Measurements from ENCODE around the gene PACS1.

Gene PACS1

DNA sequence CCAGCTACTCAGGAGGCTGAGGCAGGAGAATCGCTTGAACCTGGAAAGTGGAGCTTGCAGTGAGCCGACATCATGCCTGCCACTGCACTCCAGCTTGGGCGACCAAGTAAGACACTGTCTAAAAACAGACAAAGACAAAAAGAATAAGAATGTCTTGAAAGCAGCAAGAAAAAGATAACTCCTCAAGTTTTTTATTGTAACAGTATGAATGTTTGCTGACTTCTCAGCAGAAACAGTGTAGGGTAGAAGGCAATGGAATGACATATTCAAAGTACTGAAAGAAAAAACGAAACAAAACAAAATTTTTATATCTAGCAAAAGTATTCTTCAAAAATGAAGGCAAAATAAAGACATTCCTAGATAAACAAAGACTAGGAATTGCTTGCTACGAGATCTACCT, 76.9 kb downstream of the PACS1 start:
- Histone ChIP-seq H3K36me3 (0 out of 2 replicates have a peak, but pooled peaks cover 4% of the 10 kb centered on the region), H4K20me1 (peaks cover 16% of the 10 kb centered on the region), H3K9ac (no peak overlapping the region), H3K9me3 (no peaks in the 10 kb centered on the region), H3K4me3 (no peak overlapping the region), H3K27me3 (no peaks in the 10 kb centered on the region), H3K4me1 (peaks cover 81% of the 10 kb centered on the region), H3K27ac (no peak overlapping the region), H3K4me2 (peak overlapping the region; percentile 39)
- no peak for TF ChIP-seq Cebpa-rat (IDR thresholded peaks at IDR 0.05)

DNA sequence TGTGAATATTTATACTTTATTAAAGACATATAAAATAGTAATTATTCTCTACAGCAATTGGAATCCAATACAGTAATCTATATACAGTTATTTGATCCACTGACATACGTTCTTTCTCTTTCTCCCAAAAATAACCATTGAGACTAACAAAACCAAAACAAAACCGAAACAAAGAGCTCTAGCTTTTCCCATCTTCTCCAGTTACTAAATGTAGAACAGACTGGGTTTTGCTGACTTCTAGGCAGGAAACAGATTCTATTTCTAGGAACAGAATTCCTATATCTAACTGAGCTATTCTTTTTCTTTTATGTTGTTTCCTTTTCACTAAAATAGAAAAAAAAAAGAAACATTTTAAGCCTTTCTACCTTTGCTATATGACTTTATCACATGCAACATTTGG, 80.1 kb downstream of the PACS1 start:
- Histone ChIP-seq H3K4me2 (peak overlapping the region; percentile 75), H3K9me3 (no peaks in the 10 kb centered on the region), H4K20me1 (peaks cover 11% of the 10 kb centered on the region; the same call in 1 of the 2 replicates), H3K9ac (no peak overlapping the region), H3K4me1 (peaks cover 56% of the 10 kb centered on the region), H3K27me3 (no peaks in the 10 kb centered on the region), H3K27ac (peak overlapping the region; percentile 48; the same call in 1 of the 2 replicates), H3K4me3 (no peak overlapping the region), H3K36me3 (0 out of 2 replicates have a peak, but pooled peaks cover 6% of the 10 kb centered on the region)
- no peak for TF ChIP-seq Cebpa-rat (IDR thresholded peaks at IDR 0.05)

DNA sequence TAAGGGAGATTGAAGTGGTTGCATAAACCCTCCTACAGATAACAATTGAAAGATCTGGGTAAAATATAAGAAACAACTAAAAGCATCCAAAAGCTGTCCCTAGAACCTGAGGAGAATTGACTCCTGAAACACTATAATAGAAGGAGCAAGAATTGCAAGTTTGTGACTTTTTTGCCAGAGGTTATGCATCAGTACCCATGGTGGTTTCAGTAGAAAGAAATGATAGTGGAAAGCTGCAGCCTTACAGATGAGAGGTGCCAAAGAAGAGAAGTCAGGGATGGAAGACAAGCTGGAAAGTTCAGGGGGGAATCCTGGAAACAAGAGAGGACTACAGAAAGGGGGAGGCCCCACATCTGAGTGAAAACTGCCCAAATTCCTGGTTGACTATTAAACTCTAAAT, 80.7 kb downstream of the PACS1 start:
- H3K4me2 ChIP-seq: peak overlapping the region; percentile 75
- peaks cover 50% of the 10 kb centered on the region for H3K4me1 ChIP-seq

DNA sequence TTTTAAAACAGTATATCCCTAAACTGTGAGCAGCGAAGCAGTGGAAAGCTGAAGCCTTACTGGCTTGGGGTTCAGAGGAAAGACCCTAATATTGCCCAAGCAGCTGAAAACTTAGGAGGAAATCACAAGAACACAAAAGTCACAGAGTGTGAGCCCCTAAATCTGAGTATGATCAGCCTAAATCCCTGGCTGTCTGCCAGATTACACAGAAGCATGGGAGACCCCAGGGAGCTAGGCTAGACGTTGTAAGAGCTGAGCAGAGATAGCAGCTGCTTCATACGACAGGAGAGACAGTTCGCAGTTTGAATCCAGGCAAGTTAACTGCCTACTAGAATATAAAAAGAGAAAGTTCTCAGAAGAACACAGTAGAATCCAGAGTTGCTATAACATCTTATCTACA, 81.2 kb downstream of the PACS1 start:
- Histone ChIP-seq H3K27me3 (no peaks in the 10 kb centered on the region), H3K4me2 (peak overlapping the region; percentile 75), H4K20me1 (peaks cover 11% of the 10 kb centered on the region; the same call in 1 of the 2 replicates), H3K36me3 (0 out of 2 replicates have a peak, but pooled peaks cover 6% of the 10 kb centered on the region), H3K9ac (peak overlapping the region; percentile 47), H3K4me3 (no peak overlapping the region), H3K27ac (peak overlapping the region; percentile 62), H3K4me1 (peaks cover 45% of the 10 kb centered on the region), H3K9me3 (no peaks in the 10 kb centered on the region)
- TF ChIP-seq Cebpa-rat (IDR thresholded peaks at IDR 0.05): no peak

More for the DNA sequence above, 80.7 kb downstream of the PACS1 start:
- Histone ChIP-seq H3K9ac (peak overlapping the region; percentile 47), H3K9me3 (no peaks in the 10 kb centered on the region), H4K20me1 (peaks cover 11% of the 10 kb centered on the region; the same call in 1 of the 2 replicates), H3K4me3 (no peak overlapping the region), H3K27ac (peak overlapping the region; percentile 62), H3K36me3 (0 out of 2 replicates have a peak, but pooled peaks cover 6% of the 10 kb centered on the region), H3K27me3 (no peaks in the 10 kb centered on the region)
- TF ChIP-seq Cebpa-rat (IDR thresholded peaks at IDR 0.05): no peak

DNA sequence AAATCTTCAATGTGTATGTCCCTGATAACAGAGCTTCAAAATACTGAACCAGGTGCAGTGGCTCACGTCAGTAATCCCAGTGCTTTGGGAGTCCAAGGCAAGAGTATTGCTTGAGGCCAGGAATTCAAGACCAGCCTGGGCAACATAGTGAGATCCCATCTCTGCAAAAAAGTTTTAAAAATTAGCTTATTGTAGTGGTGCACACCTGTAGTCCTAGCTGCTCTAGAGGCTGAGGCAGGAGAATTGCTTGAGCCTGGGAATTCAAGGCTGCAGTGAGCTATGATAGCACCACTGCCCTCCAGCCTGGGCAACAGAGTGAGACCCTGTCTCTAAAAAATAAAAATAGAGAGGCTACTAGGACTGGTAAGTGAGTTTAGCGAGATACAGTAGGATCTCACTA, 84.0 kb downstream of the PACS1 start:
- no peak for TF ChIP-seq Cebpa-rat (IDR thresholded peaks at IDR 0.05)
- H3K36me3 ChIP-seq: 0 out of 2 replicates have a peak, but pooled peaks cover 6% of the 10 kb centered on the region

DNA sequence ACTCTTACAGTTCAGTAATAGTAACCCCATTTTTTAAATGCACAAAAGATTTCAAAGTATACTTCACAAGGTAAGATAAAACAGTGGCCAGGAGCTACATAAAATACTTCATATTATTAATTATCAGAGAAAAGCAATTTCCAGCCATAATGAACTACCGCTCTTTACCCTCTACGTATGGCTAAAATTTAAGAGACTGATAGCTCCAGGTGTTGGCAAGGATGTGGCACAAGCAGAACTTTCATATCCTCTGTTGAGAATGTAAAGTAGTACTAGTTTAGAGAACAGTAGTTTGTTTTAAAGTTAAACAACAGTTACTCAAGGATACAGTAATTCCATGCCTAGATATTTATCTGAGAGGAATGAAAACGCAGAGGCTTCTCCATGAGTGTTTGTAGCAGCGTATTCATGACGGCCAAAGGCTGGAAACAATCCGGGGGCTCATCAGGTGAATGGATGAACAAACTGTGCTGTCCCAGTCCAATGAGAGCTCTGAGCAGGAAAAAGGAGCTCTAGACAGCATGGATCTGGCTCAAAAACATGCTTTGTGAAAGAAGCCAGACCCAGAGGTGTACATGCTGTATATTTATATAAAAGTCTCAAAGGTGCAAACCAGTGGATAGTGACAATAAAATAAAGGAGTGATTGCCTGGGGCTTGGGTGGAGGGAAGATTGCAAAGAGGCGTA, 85.5 kb downstream of the PACS1 start:
- H3K27ac ChIP-seq: no peak overlapping the region
- H3K36me3 ChIP-seq: 0 out of 2 replicates have a peak, but pooled peaks cover 6% of the 10 kb centered on the region
- no peaks in the 10 kb centered on the region for H3K27me3 ChIP-seq
- H3K4me3 ChIP-seq: no peak overlapping the region
- peaks cover 27% of the 10 kb centered on the region for H3K4me1 ChIP-seq
- H3K4me2 ChIP-seq: no peak overlapping the region
- H3K9me3 ChIP-seq: no peaks in the 10 kb centered on the region
- no peak overlapping the region for H3K9ac ChIP-seq
- TF ChIP-seq Cebpa-rat (IDR thresholded peaks at IDR 0.05): no peak
- peaks cover 16% of the 10 kb centered on the region for H4K20me1 ChIP-seq

More for the DNA sequence above, 84.0 kb downstream of the PACS1 start:
- Histone ChIP-seq H3K27ac (no peak overlapping the region), H3K4me3 (no peak overlapping the region), H3K27me3 (no peaks in the 10 kb centered on the region), H3K4me1 (peaks cover 35% of the 10 kb centered on the region), H4K20me1 (peaks cover 11% of the 10 kb centered on the region; the same call in 1 of the 2 replicates), H3K9ac (no peak overlapping the region), H3K9me3 (no peaks in the 10 kb centered on the region), H3K4me2 (no peak overlapping the region)

DNA sequence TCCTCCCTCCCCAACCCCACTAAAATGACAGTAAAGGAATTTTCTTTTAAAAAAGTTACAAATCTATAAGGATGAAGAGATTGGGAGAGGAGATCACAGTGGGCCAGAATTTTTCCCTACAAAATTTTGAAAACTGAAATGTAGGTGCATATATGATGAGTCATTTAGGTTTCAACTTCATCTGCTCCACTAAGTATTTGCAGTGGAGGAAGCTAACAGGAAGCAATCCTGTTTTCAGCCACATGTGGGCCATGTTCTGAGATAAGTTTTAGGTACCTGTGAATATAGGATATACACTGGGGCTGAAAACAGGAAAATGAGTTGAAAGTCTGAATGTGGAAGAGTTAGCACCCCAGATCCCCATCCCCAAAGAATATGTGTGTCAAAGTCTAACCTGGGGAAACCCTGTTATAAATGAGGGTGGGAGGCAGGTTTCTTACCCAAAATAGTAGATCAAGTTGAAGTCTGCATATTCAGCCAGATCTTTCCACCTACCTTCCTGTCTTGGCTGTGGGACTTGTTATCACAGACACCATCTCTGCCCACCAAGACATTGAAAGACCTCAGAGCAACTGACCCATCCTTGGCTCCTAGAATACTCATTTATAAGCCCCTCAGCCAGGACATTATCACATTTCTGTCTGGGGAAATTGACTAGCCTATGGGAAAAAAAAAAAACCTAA, 87.3 kb downstream of the PACS1 start:
- Histone ChIP-seq H3K9ac (no peak overlapping the region), H3K4me2 (no peak overlapping the region), H3K4me3 (no peak overlapping the region), H3K27me3 (no peaks in the 10 kb centered on the region), H3K9me3 (no peaks in the 10 kb centered on the region), H3K36me3 (0 out of 2 replicates have a peak, but pooled peaks cover 6% of the 10 kb centered on the region), H4K20me1 (peaks cover 20% of the 10 kb centered on the region; the same call in 1 of the 2 replicates), H3K27ac (no peak overlapping the region), H3K4me1 (peaks cover 9% of the 10 kb centered on the region; the same call in 1 of the 2 replicates)
- no peak for TF ChIP-seq Cebpa-rat (IDR thresholded peaks at IDR 0.05)

DNA sequence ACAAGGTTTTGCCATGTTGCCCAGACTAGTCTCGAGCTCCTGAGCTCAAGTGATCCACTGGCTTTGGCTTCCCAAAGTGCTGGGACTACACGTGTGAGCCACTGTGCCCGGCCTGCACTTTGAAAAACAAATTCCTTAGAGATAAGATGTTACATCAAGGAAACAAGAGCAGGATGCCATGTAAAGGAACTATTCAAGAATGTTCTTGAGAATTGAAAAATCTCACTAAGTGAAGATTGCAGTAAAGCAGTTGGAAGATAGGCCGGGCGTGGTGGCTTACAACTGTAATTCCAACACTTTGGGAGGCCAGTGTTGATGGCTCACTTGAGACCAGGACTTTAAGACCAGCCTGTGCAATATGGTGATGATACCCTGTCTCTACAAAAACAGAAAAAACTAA, 88.1 kb downstream of the PACS1 start:
- Histone ChIP-seq H3K36me3 (0 out of 2 replicates have a peak, but pooled peaks cover 3% of the 10 kb centered on the region), H3K4me2 (no peak overlapping the region), H3K9me3 (no peaks in the 10 kb centered on the region), H4K20me1 (peaks cover 20% of the 10 kb centered on the region; the same call in 1 of the 2 replicates), H3K9ac (no peak overlapping the region), H3K27ac (no peak overlapping the region), H3K4me3 (no peak overlapping the region), H3K27me3 (no peaks in the 10 kb centered on the region), H3K4me1 (0 out of 2 replicates have a peak, but pooled peaks cover 8% of the 10 kb centered on the region)
- TF ChIP-seq Cebpa-rat (IDR thresholded peaks at IDR 0.05): no peak

DNA sequence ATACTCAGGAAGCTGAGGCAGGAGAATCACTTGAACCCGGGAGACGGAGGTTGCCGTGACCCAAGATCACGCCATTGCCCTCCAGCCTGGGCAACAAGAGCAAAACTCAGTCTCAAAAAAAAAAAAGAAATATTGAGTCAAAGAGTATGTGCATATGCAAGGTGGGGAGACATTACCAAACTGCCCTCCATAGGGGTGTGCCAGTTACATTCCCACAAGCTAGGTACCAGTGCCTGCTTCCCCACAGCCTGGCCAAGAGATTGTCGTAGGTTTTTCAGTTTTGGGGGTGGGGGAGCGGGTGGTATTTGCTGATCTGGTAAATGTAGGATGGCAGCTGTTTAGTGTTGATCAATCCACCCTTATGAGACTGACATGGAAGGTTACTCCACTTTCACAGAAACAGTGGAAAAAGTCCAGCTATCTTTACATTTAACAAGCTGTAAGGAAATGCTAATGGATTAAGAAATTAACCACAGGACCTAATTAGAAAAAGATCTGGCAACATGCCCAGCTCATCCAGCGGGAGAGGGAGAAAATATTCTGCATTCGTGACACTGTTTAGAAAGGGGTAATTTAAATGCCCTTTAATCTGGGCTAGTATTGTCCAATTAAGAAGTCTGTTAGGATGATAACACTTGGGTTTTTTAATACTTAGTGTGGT, 89.4 kb downstream of the PACS1 start:
- Histone ChIP-seq H4K20me1 (peaks cover 26% of the 10 kb centered on the region; the same call in 1 of the 2 replicates), H3K9me3 (no peaks in the 10 kb centered on the region), H3K36me3 (no peaks in the 10 kb centered on the region), H3K27me3 (no peaks in the 10 kb centered on the region), H3K27ac (no peak overlapping the region), H3K4me1 (0 out of 2 replicates have a peak, but pooled peaks cover 8% of the 10 kb centered on the region), H3K4me2 (no peak overlapping the region), H3K9ac (no peak overlapping the region), H3K4me3 (no peak overlapping the region)
- TF ChIP-seq Cebpa-rat (IDR thresholded peaks at IDR 0.05): no peak
